ENCODE results near the gene FARS2.

Gene FARS2

GRCh38 chr6:5427586-5427985 lies 166.3 kb downstream of the FARS2 start:
- TF ChIP-seq MAX (IDR thresholded peaks at IDR 0.05; ENCODE audit: low read depth, low read length), result no peak
- no peak for TF ChIP-seq POLR2A (IDR thresholded peaks at IDR 0.05; ENCODE audit: extremely low read depth, insufficient read length)
- TF ChIP-seq, protein P1, sequence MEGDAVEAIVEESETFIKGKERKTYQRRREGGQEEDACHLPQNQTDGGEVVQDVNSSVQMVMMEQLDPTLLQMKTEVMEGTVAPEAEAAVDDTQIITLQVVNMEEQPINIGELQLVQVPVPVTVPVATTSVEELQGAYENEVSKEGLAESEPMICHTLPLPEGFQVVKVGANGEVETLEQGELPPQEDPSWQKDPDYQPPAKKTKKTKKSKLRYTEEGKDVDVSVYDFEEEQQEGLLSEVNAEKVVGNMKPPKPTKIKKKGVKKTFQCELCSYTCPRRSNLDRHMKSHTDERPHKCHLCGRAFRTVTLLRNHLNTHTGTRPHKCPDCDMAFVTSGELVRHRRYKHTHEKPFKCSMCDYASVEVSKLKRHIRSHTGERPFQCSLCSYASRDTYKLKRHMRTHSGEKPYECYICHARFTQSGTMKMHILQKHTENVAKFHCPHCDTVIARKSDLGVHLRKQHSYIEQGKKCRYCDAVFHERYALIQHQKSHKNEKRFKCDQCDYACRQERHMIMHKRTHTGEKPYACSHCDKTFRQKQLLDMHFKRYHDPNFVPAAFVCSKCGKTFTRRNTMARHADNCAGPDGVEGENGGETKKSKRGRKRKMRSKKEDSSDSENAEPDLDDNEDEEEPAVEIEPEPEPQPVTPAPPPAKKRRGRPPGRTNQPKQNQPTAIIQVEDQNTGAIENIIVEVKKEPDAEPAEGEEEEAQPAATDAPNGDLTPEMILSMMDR (IDR thresholded peaks at IDR 0.05; ENCODE audit: low read depth, low read length), result no peak
- TF ChIP-seq MYC (IDR thresholded peaks at IDR 0.05; ENCODE audit: low read depth, low read length), result no peak
- H3K4me3 ChIP-seq (ENCODE audit: low read depth, low read length), result no peak overlapping the region
- no peak for DNase-seq (ENCODE audit: low read depth)

- H3K4me3 ChIP-seq (ENCODE audit: low read depth, low read length), result no peak overlapping the region
- TF ChIP-seq POLR2A (IDR thresholded peaks at IDR 0.05; ENCODE audit: extremely low read depth, insufficient read length) (no peak), MYC (IDR thresholded peaks at IDR 0.05; ENCODE audit: low read depth, low read length) (no peak), MAX (IDR thresholded peaks at IDR 0.05; ENCODE audit: low read depth, low read length) (no peak)
- TF ChIP-seq, protein P1 (IDR thresholded peaks at IDR 0.05; ENCODE audit: low read depth, low read length), result no peak
- DNase-seq (ENCODE audit: low read depth), result no peak
These were observed 172.0 kb downstream of the FARS2 start for GRCh38 chr6:5433324-5433723.

- no peak overlapping the region for H3K4me3 ChIP-seq (ENCODE audit: low read depth, low read length)
- DNase-seq (ENCODE audit: low read depth), result no peak
- TF ChIP-seq MAX (IDR thresholded peaks at IDR 0.05; ENCODE audit: low read depth, low read length), result no peak
- TF ChIP-seq, protein P1 (IDR thresholded peaks at IDR 0.05; ENCODE audit: low read depth, low read length), result no peak
- TF ChIP-seq MYC (IDR thresholded peaks at IDR 0.05; ENCODE audit: low read depth, low read length), result no peak
- no peak for TF ChIP-seq POLR2A (IDR thresholded peaks at IDR 0.05; ENCODE audit: extremely low read depth, insufficient read length)
These were observed 174.1 kb downstream of the FARS2 start for GRCh38 chr6:5435449-5435848.

DNA sequence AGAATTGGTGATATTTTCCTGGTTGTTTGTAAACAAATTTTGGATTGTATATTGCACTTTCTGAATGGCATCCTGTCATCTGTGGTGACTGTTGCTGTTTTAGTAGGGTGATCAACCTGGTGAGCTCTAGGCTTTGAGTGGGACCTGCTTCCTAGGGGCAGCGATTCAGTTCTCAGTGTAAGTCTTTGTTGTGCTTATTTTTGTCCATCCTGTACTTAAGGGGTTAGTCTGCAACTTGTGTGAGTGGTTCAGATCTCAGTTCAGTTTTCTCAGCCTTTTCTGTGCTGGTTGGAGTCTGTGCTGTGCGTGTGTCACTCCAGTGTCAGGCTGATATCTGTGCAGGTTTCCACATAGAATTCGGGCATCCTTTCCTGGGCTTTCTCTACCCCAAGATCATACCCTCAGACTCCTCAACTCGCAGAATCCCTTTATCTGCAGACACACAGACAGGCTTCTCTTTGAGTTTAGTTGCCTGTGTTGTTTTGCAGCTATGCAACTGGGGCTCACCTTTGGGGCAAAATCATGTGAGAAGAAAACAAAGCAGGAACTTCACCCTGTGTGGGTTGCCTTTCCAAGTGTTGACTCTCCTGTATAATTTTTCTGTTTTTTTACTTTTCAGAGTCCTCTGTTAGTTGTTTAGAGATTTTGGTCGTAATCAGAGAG lies 177.7 kb downstream of the FARS2 start:
- TF ChIP-seq POLR2A (IDR thresholded peaks at IDR 0.05; ENCODE audit: extremely low read depth, insufficient read length), result no peak
- TF ChIP-seq, protein P1 (IDR thresholded peaks at IDR 0.05; ENCODE audit: low read depth, low read length), result no peak
- TF ChIP-seq MYC (IDR thresholded peaks at IDR 0.05; ENCODE audit: low read depth, low read length), result no peak
- TF ChIP-seq MAX (IDR thresholded peaks at IDR 0.05; ENCODE audit: low read depth, low read length), result no peak
- no peak overlapping the region for H3K4me3 ChIP-seq (ENCODE audit: low read depth, low read length)

GRCh38 chr6:5439749-5440148 lies 178.4 kb downstream of the FARS2 start:
- TF ChIP-seq, protein P1 (IDR thresholded peaks at IDR 0.05; ENCODE audit: low read depth, low read length), result no peak
- no peak for TF ChIP-seq POLR2A (IDR thresholded peaks at IDR 0.05; ENCODE audit: extremely low read depth, insufficient read length)
- no peak for TF ChIP-seq MYC (IDR thresholded peaks at IDR 0.05; ENCODE audit: low read depth, low read length)
- TF ChIP-seq MAX (IDR thresholded peaks at IDR 0.05; ENCODE audit: low read depth, low read length), result no peak
- DNase-seq (ENCODE audit: low read depth), result no peak
- H3K4me3 ChIP-seq (ENCODE audit: low read depth, low read length), result no peak overlapping the region

More for the DNA sequence above, 177.7 kb downstream of the FARS2 start:
- DNase-seq (ENCODE audit: low read depth), result no peak

Data from NB4 (cell line).